ENCODE results near the gene ISL2. TPM values are rescaled to one million over a fixed set of nuclear protein-coding genes. Genes with fewer than 3 reads are reported as not detected.
A peak's percentile ranks its signal among the peaks of the same experiment; 100 is the strongest.
"Not testable (repeated sequence)": the region's sequence is repeated elsewhere in the genome, so short reads cannot be mapped to it uniquely, and the experiment has no call there.

Gene ISL2
- total RNA-seq, 1 donor: not detected

GRCh38 chr15:76303909-76304308 lies 32.7 kb upstream of the ISL2 start:
- TF ChIP-seq CTCF (IDR thresholded peaks at IDR 0.05; ENCODE audit: insufficient read depth, low read depth, low read length): no peak
- no peak for DNase-seq (ENCODE audit: low read depth)
- H3K4me3 ChIP-seq (ENCODE audit: low read depth, low read length): no peak overlapping the region

- DNase-seq (ENCODE audit: low read depth): peak; percentile 26
Observed at GRCh38 chr15:76309601-76310330, 26.8 kb upstream of the ISL2 start.

GRCh38 chr15:76310475-76311099 lies 26.0 kb upstream of the ISL2 start:
- H3K4me3 ChIP-seq (ENCODE audit: low read depth, low read length): peak overlapping the region; percentile 96
- DNase-seq (ENCODE audit: low read depth): peak; percentile 34
- TF ChIP-seq CTCF (IDR thresholded peaks at IDR 0.05; ENCODE audit: insufficient read depth, low read depth, low read length): no peak

More at GRCh38 chr15:76309601-76310330, 26.8 kb upstream of the ISL2 start:
- no peak for TF ChIP-seq CTCF (IDR thresholded peaks at IDR 0.05; ENCODE audit: insufficient read depth, low read depth, low read length)
- peak overlapping the region; percentile 96 for H3K4me3 ChIP-seq (ENCODE audit: low read depth, low read length)

GRCh38 chr15:76311100-76311953 lies 25.2 kb upstream of the ISL2 start, which contains the start of gene ETFA:
Gene ETFA (minus strand): TSS chr15:76311469. CDS start chr15:76311388, 81 bp downstream.
- DNase-seq (ENCODE audit: low read depth): peak; percentile 96

GRCh38 chr15:76312540-76313174 lies 23.9 kb upstream of the ISL2 start:
- TF ChIP-seq CTCF (IDR thresholded peaks at IDR 0.05; ENCODE audit: insufficient read depth, low read depth, low read length): no peak
- DNase-seq (ENCODE audit: low read depth): peak; percentile 62
- no peak overlapping the region for H3K4me3 ChIP-seq (ENCODE audit: low read depth, low read length)

More at GRCh38 chr15:76311100-76311953, 25.2 kb upstream of the ISL2 start, which contains the start of gene ETFA:
- peak within 1 kb of the TSS; percentile 96 for H3K4me3 ChIP-seq (ENCODE audit: low read depth, low read length)
- TF ChIP-seq CTCF (IDR thresholded peaks at IDR 0.05; ENCODE audit: insufficient read depth, low read depth, low read length): no peak

- not testable (repeated sequence) for DNase-seq (ENCODE audit: low read depth); H3K4me3 ChIP-seq (ENCODE audit: low read depth, low read length)
Observed at GRCh38 chr15:76313175-76313567, 23.4 kb upstream of the ISL2 start.

Measured in fibroblast of villous mesenchyme (primary cell).